ENCODE results near the gene CELF2. TPM values are rescaled to one million over a fixed set of nuclear protein-coding genes. Genes with fewer than 3 reads are reported as not detected.

Gene CELF2
- total and polyA plus RNA-seq, 9 of the 15 experiments (the other 6 are each of a cell fraction or from before 2014, with no cell fraction given): 4.0 to 20.3 (median 11.1) TPM

- Histone ChIP-seq H4K20me1 (replicated peaks; ENCODE audit: control insufficient read depth, insufficient read depth, low read length) (no peaks in the 10 kb centered on the region), H3K9me1 (ENCODE audit: control insufficient read depth, insufficient read depth, low read length) (no peaks in the 10 kb centered on the region), H3K4me1 (replicated peaks in 1 of 2; ENCODE audit: control insufficient read depth in 2 of 2, insufficient read depth in 2 of 2, low read length in 2 of 2) (no peaks in the 10 kb centered on the region; a peak in 1 of 5 replicates), H3K4me3 (no peak overlapping the region), H3K79me2 (ENCODE audit: control insufficient read depth, insufficient read depth, low read length) (no peaks in the 10 kb centered on the region), H3K27me3 (ENCODE audit: control insufficient read depth in 2 of 2, insufficient read depth in 2 of 2, low read length in 2 of 2) (peaks cover 7 to 21% of the 10 kb centered on the region in 2 experiments), H3K36me3 (ENCODE audit: control insufficient read depth, insufficient read depth, low read length) (no peaks in the 10 kb centered on the region), H3K9me3 (replicated peaks; ENCODE audit: control insufficient read depth, insufficient read depth, low read depth, low read length) (no peaks in the 10 kb centered on the region), H2AFZ (ENCODE audit: low read depth, low read length) (no peak overlapping the region), H3K27ac (ENCODE audit: extremely low read depth, low read depth, low read length) (no peak overlapping the region), H3K4me2 (ENCODE audit: insufficient read depth, low read length) (no peak overlapping the region), H3K9ac (ENCODE audit: insufficient read depth in 1 of 2, low read depth in 2 of 2, low read length in 2 of 2) (no peak overlapping the region)
- DNase-seq (ENCODE audit: extremely low read depth in 1 of 4, low spot score in 3 of 4): no peak
- no peak for FAIRE-seq
- ChIA-PET POLR2A (interaction anchor here (1.0 kb wide), 1 partner anchor 20 kb away, joined by 3 read pairs; no protein-coding TSS in a partner anchor), CTCF (ENCODE audit: low intra/inter-chr PET ratio) (no interaction called here)
- BruUV-seq (replicated peaks): no TSS peak
- no peak for ATAC-seq
- 2% methylated on average over 3 of the region's 3 CpGs for WGBS (ENCODE audit: insufficient coverage, low coverage, missing lambda C conversion rate)
- TF ChIP-seq ZNF174 (CRISPR knock-in tag; IDR thresholded peaks at IDR 0.05) (no peak), PURB (CRISPR knock-in tag; IDR thresholded peaks at IDR 0.05; ENCODE audit: low read depth) (no peak), ZNF224 (CRISPR knock-in tag; IDR thresholded peaks at IDR 0.05) (no peak), ATF6 (CRISPR knock-in tag; IDR thresholded peaks at IDR 0.05) (no peak), FOXO4 (CRISPR knock-in tag; IDR thresholded peaks at IDR 0.05) (no peak), MIER1 (IDR thresholded peaks at IDR 0.05; ENCODE audit: low read depth) (no peak)
- in situ Hi-C loops (cut with MboI): loop anchor here (25.0 kb wide), 1 partner anchor 1708 kb away; no protein-coding TSS in a partner anchor
- intact Hi-C loops (cut with micrococcal nuclease): no loop called here
Measured at GRCh38 chr10:11045487-11045886, 27.8 kb downstream of the CELF2 start.

All from K562 (cell line).